Transverse colon (tissue), 4 donors: Measurements from ENCODE around the gene ROBO1.

Experiments
- POLR2A ChIP-seq: fragments of 450-650 bp; IDR thresholded peaks from one replicate; pipeline ENCODE4 v1.6.1; 2016; ENCODE audit warnings: antibody characterized with exemption, mild to moderate bottlenecking, moderate library complexity
- POLR2AphosphoS5 ChIP-seq, 3 donors: sonication (generic); formaldehyde crosslinking; IDR thresholded peaks; one replicate each; pipeline ENCODE4 v1.6.1; 2016; ENCODE audit warnings: antibody characterized with exemption in 3 of 3
- TF ChIP-seq, protein P1 (sequence below), 5 experiments: fragments of 200-600 bp in 3 of 5; fragments of 450-650 bp in 2 of 5; sonication (generic) in 3 of 5; IDR thresholded peaks; 1 replicate in 2 of 5; 2 replicates in 3 of 5; pipeline ENCODE4 v1.5.1; 2016 to 2017; ENCODE audit warnings: antibody characterized with exemption in 5 of 5, inconsistent platforms in 3 of 5, mild to moderate bottlenecking in 2 of 5, moderate library complexity in 1 of 5

- no peak for TF ChIP-seq POLR2A
- TF ChIP-seq, protein P1, sequence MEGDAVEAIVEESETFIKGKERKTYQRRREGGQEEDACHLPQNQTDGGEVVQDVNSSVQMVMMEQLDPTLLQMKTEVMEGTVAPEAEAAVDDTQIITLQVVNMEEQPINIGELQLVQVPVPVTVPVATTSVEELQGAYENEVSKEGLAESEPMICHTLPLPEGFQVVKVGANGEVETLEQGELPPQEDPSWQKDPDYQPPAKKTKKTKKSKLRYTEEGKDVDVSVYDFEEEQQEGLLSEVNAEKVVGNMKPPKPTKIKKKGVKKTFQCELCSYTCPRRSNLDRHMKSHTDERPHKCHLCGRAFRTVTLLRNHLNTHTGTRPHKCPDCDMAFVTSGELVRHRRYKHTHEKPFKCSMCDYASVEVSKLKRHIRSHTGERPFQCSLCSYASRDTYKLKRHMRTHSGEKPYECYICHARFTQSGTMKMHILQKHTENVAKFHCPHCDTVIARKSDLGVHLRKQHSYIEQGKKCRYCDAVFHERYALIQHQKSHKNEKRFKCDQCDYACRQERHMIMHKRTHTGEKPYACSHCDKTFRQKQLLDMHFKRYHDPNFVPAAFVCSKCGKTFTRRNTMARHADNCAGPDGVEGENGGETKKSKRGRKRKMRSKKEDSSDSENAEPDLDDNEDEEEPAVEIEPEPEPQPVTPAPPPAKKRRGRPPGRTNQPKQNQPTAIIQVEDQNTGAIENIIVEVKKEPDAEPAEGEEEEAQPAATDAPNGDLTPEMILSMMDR (IDR thresholded peaks at IDR 0.05) = no peak
- no peak for TF ChIP-seq POLR2AphosphoS5 (IDR thresholded peaks at IDR 0.05)
Observed at GRCh38 chr3:79436387-79436786, 331.4 kb downstream of the ROBO1 start.
